GM19395 (cell line): ENCODE results near the gene VASP.

ENCODE experiments used
- ATAC-seq: cut with Tn5 transposase; IDR thresholded peaks from one replicate; pipeline ENCODE4 v1.9.1; 2021; ENCODE audit warnings: mild to moderate bottlenecking, moderate library complexity; ENCODE audit not compliant: unreplicated experiment

Gene VASP

GRCh38 chr19:45514376-45515051 is 7.2 kb downstream of the VASP start:
- ATAC-seq: no peak

- ATAC-seq: no peak
Observed at GRCh38 chr19:45515081-45515624, 7.9 kb downstream of the VASP start.

- ATAC-seq: no peak
Observed at GRCh38 chr19:45515807-45516401, 8.6 kb downstream of the VASP start.

GRCh38 chr19:45517238-45517637 is 10.0 kb downstream of the VASP start:
- ATAC-seq: no peak

GRCh38 chr19:45517641-45518468 is 10.6 kb downstream of the VASP start:
- ATAC-seq: no peak

- ATAC-seq: no peak
Observed at GRCh38 chr19:45518469-45518826, 11.2 kb downstream of the VASP start.

GRCh38 chr19:45522010-45522941 is 15.0 kb downstream of the VASP start:
- no peak for ATAC-seq

- peak; percentile 87 for ATAC-seq
Observed at GRCh38 chr19:45523642-45524256, 16.5 kb downstream of the VASP start.

GRCh38 chr19:45524575-45525129 is 17.4 kb downstream of the VASP start:
- no peak for ATAC-seq

GRCh38 chr19:45526143-45526542 is 18.9 kb downstream of the VASP start:
- no peak for ATAC-seq

GRCh38 chr19:45526971-45527370 is 19.7 kb downstream of the VASP start:
- ATAC-seq: no peak

- no peak for ATAC-seq
Observed at GRCh38 chr19:45527731-45528130, 20.5 kb downstream of the VASP start.

- no peak for ATAC-seq
Observed at GRCh38 chr19:45528149-45528743, 21.0 kb downstream of the VASP start.

- no peak for ATAC-seq
Observed at GRCh38 chr19:45528744-45529419, 21.6 kb downstream of the VASP start.

- ATAC-seq: no peak
Observed at GRCh38 chr19:45529420-45529785, 22.1 kb downstream of the VASP start.

GRCh38 chr19:45531349-45531748 is 24.1 kb downstream of the VASP start:
- ATAC-seq: no peak

- ATAC-seq: no peak
Observed at GRCh38 chr19:45539459-45539858, 32.2 kb downstream of the VASP start.

- ATAC-seq: no peak
Observed at GRCh38 chr19:45542234-45542668, 35.0 kb downstream of the VASP start.

GRCh38 chr19:45547211-45547770 is 40.0 kb downstream of the VASP start:
- no peak for ATAC-seq
